Tibial nerve (tissue), 3 donors: ENCODE measurements around the gene PPEF2.

Experiments used
- EP300 ChIP-seq, 2 donors: sonication (generic); formaldehyde crosslinking; IDR thresholded peaks; one replicate each; pipeline ENCODE4 v1.6.1; 2017; ENCODE audit warnings: antibody characterized with exemption in 2 of 2, mild to moderate bottlenecking in 1 of 2
- POLR2A ChIP-seq, 2 donors: fragments of 450-650 bp; IDR thresholded peaks; one replicate each; pipeline ENCODE4 v1.6.1; 2017; ENCODE audit warnings: antibody characterized with exemption in 2 of 2, mild to moderate bottlenecking in 2 of 2, moderate library complexity in 2 of 2

- TF ChIP-seq POLR2A (IDR thresholded peaks at IDR 0.05), result no peak
- TF ChIP-seq EP300 (IDR thresholded peaks at IDR 0.05), result peak in 1 of 2 donors; percentile 39
Measured at GRCh38 chr4:75939890-75940691, 37.8 kb upstream of the PPEF2 start.
